COLO668 (cell line): ENCODE data around the gene ERVH48-1.
"Not testable (repeated sequence)": the region's sequence is repeated elsewhere in the genome, so short reads cannot be mapped to it uniquely, and the experiment has no call there.

Experiments
- DNase-seq: peaks from one replicate; lab custom pipeline; 2025; ENCODE audit not compliant: unreplicated experiment; lab: John Stamatoyannopoulos, UW

Gene ERVH48-1

GRCh38 chr21:42925114-42925926 lies at the start of gene ERVH48-1:
ERVH48-1 (minus strand) TSS chr21:42925630; CDS start chr21:42919006, 6,624 bp downstream.
- no peak for DNase-seq

GRCh38 chr21:42973991-42974831 lies 48.8 kb upstream of the ERVH48-1 start, which contains the start of gene PKNOX1:
PKNOX1 (plus strand) TSS chr21:42974562; CDS start chr21:43004382, 29,820 bp downstream.
- peak; percentile 100 for DNase-seq

- DNase-seq: no peak
Measured at GRCh38 chr21:42973309-42973990, 48.0 kb upstream of the ERVH48-1 start.

GRCh38 chr21:42971897-42972275 lies 46.5 kb upstream of the ERVH48-1 start:
- peak; percentile 57 for DNase-seq

GRCh38 chr21:42970946-42971653 lies 45.7 kb upstream of the ERVH48-1 start:
- no peak for DNase-seq

- no peak for DNase-seq
Measured at GRCh38 chr21:42969193-42969600, 43.8 kb upstream of the ERVH48-1 start.

GRCh38 chr21:42967616-42968015 lies 42.2 kb upstream of the ERVH48-1 start:
- DNase-seq: not testable (repeated sequence)

GRCh38 chr21:42965211-42965560 lies 39.8 kb upstream of the ERVH48-1 start:
- no peak for DNase-seq

GRCh38 chr21:42964546-42965210 lies 39.2 kb upstream of the ERVH48-1 start:
- no peak for DNase-seq

GRCh38 chr21:42964086-42964485 lies 38.7 kb upstream of the ERVH48-1 start:
- no peak for DNase-seq

- no peak for DNase-seq
Measured at GRCh38 chr21:42962380-42963007, 37.1 kb upstream of the ERVH48-1 start.

GRCh38 chr21:42959728-42960127 lies 34.3 kb upstream of the ERVH48-1 start:
- no peak for DNase-seq

GRCh38 chr21:42958122-42958521 lies 32.7 kb upstream of the ERVH48-1 start:
- DNase-seq: not testable (repeated sequence)

GRCh38 chr21:42956824-42957630 lies 31.6 kb upstream of the ERVH48-1 start:
- DNase-seq: no peak

GRCh38 chr21:42951193-42951592 lies 25.8 kb upstream of the ERVH48-1 start:
- DNase-seq: not testable (repeated sequence)

- not testable (repeated sequence) for DNase-seq
Measured at GRCh38 chr21:42949094-42949755, 23.8 kb upstream of the ERVH48-1 start.

- no peak for DNase-seq
Measured at GRCh38 chr21:42942244-42942643, 16.8 kb upstream of the ERVH48-1 start.

GRCh38 chr21:42941696-42942085 lies 16.3 kb upstream of the ERVH48-1 start:
- peak; percentile 33 for DNase-seq
